ENCODE results near the gene MED16.

MED16 gene

DNA sequence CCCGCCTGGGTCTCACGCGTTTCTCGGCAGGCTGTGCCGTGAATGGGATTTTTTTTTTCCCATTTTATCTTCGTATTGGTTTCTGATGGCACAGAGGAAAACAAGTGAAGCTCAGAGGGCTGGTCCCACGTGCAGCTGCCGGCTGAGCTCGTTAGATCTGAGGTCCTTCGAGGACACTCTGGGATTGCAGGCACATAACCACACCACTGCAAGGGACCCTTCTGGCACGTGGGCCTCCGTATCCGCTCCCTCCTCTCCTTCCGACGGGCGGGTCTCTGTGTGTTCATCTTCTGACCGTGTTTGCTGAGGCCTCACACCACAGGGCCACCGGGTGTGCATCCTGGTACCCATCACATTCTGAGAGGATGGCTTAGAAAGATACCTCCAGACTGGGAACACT, 16.9 kb downstream of the MED16 start:
- CTCF ChIA-PET = interaction anchor here (1.2 kb wide), 1 partner anchor 17 kb away, joined by 5 read pairs; the partner anchor contains the start of genes MED16 and RNU6-9
- DNase-seq = no peak
- 93% methylated on average over 15 of the region's 18 CpGs for WGBS (ENCODE audit: insufficient coverage)
- peaks cover 0 to 56% (median 38%) of the 10 kb centered on the region in 4 experiments for H3K36me3 ChIP-seq (ENCODE audit: control insufficient read depth in 4 of 4, insufficient read depth in 4 of 4, low read length in 3 of 4)
- no peaks in the 10 kb centered on the region for H3K27me3 ChIP-seq (replicated peaks in 2 of 5; ENCODE audit: control insufficient read depth in 4 of 5, insufficient read depth in 5 of 5, low read length in 4 of 5)
- H3K4me1 ChIP-seq (ENCODE audit: control extremely low read depth in 1 of 4, control insufficient read depth in 4 of 4, insufficient read depth in 4 of 4, low read length in 3 of 4) = peaks cover 0 to 12% (median 4%) of the 10 kb centered on the region in 4 experiments
- no peaks in the 10 kb centered on the region for H3K9me3 ChIP-seq (ENCODE audit: control extremely low read depth in 1 of 5, control insufficient read depth in 4 of 5, insufficient read depth in 2 of 5, low read depth in 1 of 5, low read length in 4 of 5)
- no peak overlapping the region for H3K4me3 ChIP-seq (ENCODE audit: control insufficient read depth in 1 of 7, extremely low read depth in 1 of 7, insufficient read depth in 4 of 7, low read depth in 2 of 7, low read length in 6 of 7)
- POLR2A ChIA-PET = no interaction called here
- no peak overlapping the region for H3K27ac ChIP-seq (ENCODE audit: insufficient read depth in 1 of 2, low read depth in 1 of 2, low read length in 2 of 2, poor library complexity in 1 of 2, severe bottlenecking in 2 of 2)

DNA sequence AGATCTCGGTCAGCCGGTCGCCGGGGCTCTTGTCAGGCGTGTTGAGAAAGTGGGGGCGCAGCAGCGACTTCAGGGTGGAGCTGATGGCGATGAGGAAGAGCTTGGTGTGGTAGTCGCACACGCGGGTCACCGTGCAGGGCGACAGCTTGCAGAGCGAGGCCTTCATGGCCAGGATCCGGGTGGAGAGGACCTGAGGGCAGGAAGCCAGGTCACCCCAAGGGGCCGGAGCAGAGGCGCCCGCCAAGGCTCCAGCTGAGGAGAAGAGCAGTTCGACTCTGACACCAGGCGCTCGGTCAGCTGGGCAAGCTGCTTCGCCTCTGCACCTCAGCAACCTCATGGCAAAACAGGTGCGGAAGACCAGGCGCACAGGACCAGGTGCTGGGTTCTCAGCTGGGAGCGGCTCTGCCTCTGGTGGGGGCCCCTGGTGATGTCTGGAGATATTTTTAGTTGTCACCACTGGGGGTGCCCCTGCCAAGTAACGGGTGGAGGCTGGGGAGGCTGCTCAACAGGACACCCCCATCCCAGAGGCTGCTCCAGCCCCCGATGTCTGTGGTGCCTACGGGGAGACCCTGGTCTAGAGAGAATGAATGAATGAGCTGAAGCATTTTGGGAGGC, 17.6 kb downstream of the MED16 start:
- Histone ChIP-seq H3K4me1 (ENCODE audit: control extremely low read depth in 1 of 4, control insufficient read depth in 4 of 4, insufficient read depth in 4 of 4, low read length in 3 of 4) (peaks cover 0 to 12% (median 4%) of the 10 kb centered on the region in 4 experiments), H3K36me3 (ENCODE audit: control insufficient read depth in 4 of 4, insufficient read depth in 4 of 4, low read length in 3 of 4) (peaks cover 0 to 60% (median 37%) of the 10 kb centered on the region in 4 experiments), H3K9me3 (ENCODE audit: control extremely low read depth in 1 of 5, control insufficient read depth in 4 of 5, insufficient read depth in 2 of 5, low read depth in 1 of 5, low read length in 4 of 5) (no peaks in the 10 kb centered on the region), H3K27me3 (replicated peaks in 2 of 5; ENCODE audit: control insufficient read depth in 4 of 5, insufficient read depth in 5 of 5, low read length in 4 of 5) (no peaks in the 10 kb centered on the region), H3K4me3 (ENCODE audit: control insufficient read depth in 1 of 7, extremely low read depth in 1 of 7, insufficient read depth in 4 of 7, low read depth in 2 of 7, low read length in 6 of 7) (no peak overlapping the region), H3K27ac (ENCODE audit: insufficient read depth in 1 of 2, low read depth in 1 of 2, low read length in 2 of 2, poor library complexity in 1 of 2, severe bottlenecking in 2 of 2) (no peak overlapping the region)
- ChIA-PET CTCF (interaction anchor here (1.0 to 1.2 kb wide), 3 partner anchors 12 to 30 kb away, joined by 3 to 5 read pairs (median 4); partner anchors contain the start of genes MED16 and RNU6-9), POLR2A (no interaction called here)
- 98% methylated on average over 25 of the region's 28 CpGs for WGBS (ENCODE audit: insufficient coverage)
- no peak for DNase-seq

DNA sequence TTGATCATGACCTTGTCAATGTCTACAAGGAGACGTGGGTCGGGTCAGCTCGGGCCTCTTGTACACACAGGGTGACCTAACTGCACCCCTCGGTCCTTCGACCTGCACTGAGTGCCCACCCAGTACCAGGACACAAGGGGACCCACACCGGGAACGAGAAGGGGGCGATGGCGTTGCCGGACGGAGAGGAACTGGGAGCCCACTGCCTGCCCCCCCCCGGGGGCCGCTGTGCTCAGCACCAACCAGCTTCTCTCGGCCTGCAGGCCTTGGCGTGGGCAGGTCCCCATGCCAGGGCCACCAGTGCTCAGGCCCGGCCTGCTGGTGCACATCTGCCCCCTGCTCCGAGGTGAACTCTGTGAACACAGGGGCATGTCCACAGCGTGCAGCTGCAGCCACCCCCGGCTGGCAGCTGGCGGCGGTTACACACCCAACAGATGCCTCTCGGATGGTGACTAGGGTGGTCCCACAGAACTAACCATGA, 19.4 kb downstream of the MED16 start:
- WGBS (ENCODE audit: insufficient coverage) = 99% methylated on average over 18 of the region's 22 CpGs
- no peak overlapping the region for H3K27ac ChIP-seq (ENCODE audit: insufficient read depth in 1 of 2, low read depth in 1 of 2, low read length in 2 of 2, poor library complexity in 1 of 2, severe bottlenecking in 2 of 2)
- POLR2A ChIA-PET = no interaction called here
- H3K4me1 ChIP-seq (ENCODE audit: control extremely low read depth in 1 of 4, control insufficient read depth in 4 of 4, insufficient read depth in 4 of 4, low read length in 3 of 4) = peaks cover 0 to 12% (median 4%) of the 10 kb centered on the region in 4 experiments
- H3K4me3 ChIP-seq (ENCODE audit: control insufficient read depth in 1 of 7, extremely low read depth in 1 of 7, insufficient read depth in 4 of 7, low read depth in 2 of 7, low read length in 6 of 7) = no peak overlapping the region
- peaks cover 0 to 64% (median 43%) of the 10 kb centered on the region in 4 experiments for H3K36me3 ChIP-seq (ENCODE audit: control insufficient read depth in 4 of 4, insufficient read depth in 4 of 4, low read length in 3 of 4)
- CTCF ChIA-PET = no interaction called here
- DNase-seq = no peak
- H3K9me3 ChIP-seq (ENCODE audit: control extremely low read depth in 1 of 5, control insufficient read depth in 4 of 5, insufficient read depth in 2 of 5, low read depth in 1 of 5, low read length in 4 of 5) = no peaks in the 10 kb centered on the region
- no peaks in the 10 kb centered on the region for H3K27me3 ChIP-seq (replicated peaks in 2 of 5; ENCODE audit: control insufficient read depth in 4 of 5, insufficient read depth in 5 of 5, low read length in 4 of 5)

DNA sequence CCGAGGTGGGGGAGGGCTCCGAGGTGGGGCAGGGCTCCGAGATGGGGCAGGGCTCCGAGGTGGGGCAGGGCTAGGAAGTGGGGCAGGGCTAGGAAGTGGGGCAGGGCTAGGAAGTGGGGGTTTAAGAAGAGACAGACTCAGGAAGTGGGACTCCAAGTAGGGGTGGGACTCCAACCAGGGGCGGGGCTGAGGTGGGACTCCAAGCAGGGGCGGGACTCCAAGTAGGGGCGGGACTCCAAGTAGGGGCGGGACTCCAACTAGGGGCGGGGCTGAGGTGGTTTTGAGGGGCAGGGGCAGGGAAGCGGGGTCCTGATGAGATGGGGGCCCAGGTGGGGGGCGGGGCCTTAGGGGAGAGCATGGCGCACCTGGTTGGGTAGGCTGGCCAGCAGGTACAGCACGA, 19.9 kb downstream of the MED16 start:
- Histone ChIP-seq H3K4me1 (ENCODE audit: control extremely low read depth in 1 of 4, control insufficient read depth in 4 of 4, insufficient read depth in 4 of 4, low read length in 3 of 4) (peaks cover 0 to 12% (median 4%) of the 10 kb centered on the region in 4 experiments), H3K27ac (ENCODE audit: insufficient read depth in 1 of 2, low read depth in 1 of 2, low read length in 2 of 2, poor library complexity in 1 of 2, severe bottlenecking in 2 of 2) (no peak overlapping the region), H3K4me3 (ENCODE audit: control insufficient read depth in 1 of 7, extremely low read depth in 1 of 7, insufficient read depth in 4 of 7, low read depth in 2 of 7, low read length in 6 of 7) (no peak overlapping the region), H3K9me3 (ENCODE audit: control extremely low read depth in 1 of 5, control insufficient read depth in 4 of 5, insufficient read depth in 2 of 5, low read depth in 1 of 5, low read length in 4 of 5) (no peaks in the 10 kb centered on the region), H3K36me3 (ENCODE audit: control insufficient read depth in 4 of 4, insufficient read depth in 4 of 4, low read length in 3 of 4) (peaks cover 0 to 68% (median 48%) of the 10 kb centered on the region in 4 experiments), H3K27me3 (replicated peaks in 2 of 5; ENCODE audit: control insufficient read depth in 4 of 5, insufficient read depth in 5 of 5, low read length in 4 of 5) (no peaks in the 10 kb centered on the region)
- CTCF ChIA-PET = no interaction called here
- POLR2A ChIA-PET = no interaction called here
- DNase-seq = peak; percentile 73 to 91 (median 86)
- WGBS (ENCODE audit: insufficient coverage) = 96% methylated on average over 4 of the region's 13 CpGs

DNA sequence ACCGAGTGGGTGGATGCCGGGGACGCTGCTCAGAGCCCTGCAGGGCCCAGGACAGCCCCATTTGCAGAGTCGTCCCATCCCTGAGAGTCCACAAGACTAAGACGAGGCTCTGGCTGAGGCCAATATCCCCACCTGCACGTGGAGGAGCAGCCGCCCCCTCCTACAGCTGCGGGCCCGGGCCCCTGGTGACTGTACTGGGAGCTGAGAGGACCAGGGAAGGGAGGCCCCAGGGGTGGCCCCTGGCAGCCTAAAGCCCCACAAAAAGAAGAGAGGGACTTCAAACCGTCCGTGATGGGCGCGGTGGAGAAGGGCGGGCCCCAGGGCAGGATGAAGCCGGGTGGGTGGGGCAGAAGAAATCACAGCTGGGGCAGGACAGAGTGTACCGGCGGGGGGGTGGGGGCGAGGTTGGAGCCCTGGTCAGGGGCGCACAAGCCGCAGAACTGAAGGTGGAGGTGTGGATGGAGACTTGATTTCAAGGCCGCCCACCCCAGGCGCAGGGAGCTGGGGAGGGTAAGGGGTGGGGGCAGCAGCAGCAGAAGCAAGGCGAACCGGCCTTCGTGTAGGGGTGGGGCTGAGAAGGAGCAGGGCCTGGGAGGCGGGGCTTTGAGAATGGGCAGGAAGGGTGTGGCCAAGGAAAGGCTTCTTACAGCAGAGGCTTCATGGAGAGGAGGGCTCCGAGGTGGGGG, 20.6 kb downstream of the MED16 start:
- ChIA-PET CTCF (interaction anchor here (0.7 kb wide), 1 partner anchor 9 kb away, joined by 3 read pairs; no protein-coding TSS in a partner anchor), POLR2A (interaction anchor here (0.6 kb wide), 1 partner anchor 34 kb away, joined by 3 read pairs; no protein-coding TSS in a partner anchor)
- no peaks in the 10 kb centered on the region for H3K27me3 ChIP-seq (replicated peaks in 2 of 5; ENCODE audit: control insufficient read depth in 4 of 5, insufficient read depth in 5 of 5, low read length in 4 of 5)
- DNase-seq = peak; percentile 78 to 85 (median 81)
- 73% methylated on average over 11 of the region's 27 CpGs for WGBS (ENCODE audit: insufficient coverage)
- H3K27ac ChIP-seq (ENCODE audit: insufficient read depth in 1 of 2, low read depth in 1 of 2, low read length in 2 of 2, poor library complexity in 1 of 2, severe bottlenecking in 2 of 2) = no peak overlapping the region
- peaks cover 5 to 74% (median 53%) of the 10 kb centered on the region in 4 experiments for H3K36me3 ChIP-seq (ENCODE audit: control insufficient read depth in 4 of 4, insufficient read depth in 4 of 4, low read length in 3 of 4)
- no peaks in the 10 kb centered on the region for H3K9me3 ChIP-seq (ENCODE audit: control extremely low read depth in 1 of 5, control insufficient read depth in 4 of 5, insufficient read depth in 2 of 5, low read depth in 1 of 5, low read length in 4 of 5)
- H3K4me1 ChIP-seq (ENCODE audit: control extremely low read depth in 1 of 4, control insufficient read depth in 4 of 4, insufficient read depth in 4 of 4, low read length in 3 of 4) = peaks cover 0 to 12% (median 4%) of the 10 kb centered on the region in 4 experiments
- H3K4me3 ChIP-seq (ENCODE audit: control insufficient read depth in 1 of 7, extremely low read depth in 1 of 7, insufficient read depth in 4 of 7, low read depth in 2 of 7, low read length in 6 of 7) = no peak overlapping the region

DNA sequence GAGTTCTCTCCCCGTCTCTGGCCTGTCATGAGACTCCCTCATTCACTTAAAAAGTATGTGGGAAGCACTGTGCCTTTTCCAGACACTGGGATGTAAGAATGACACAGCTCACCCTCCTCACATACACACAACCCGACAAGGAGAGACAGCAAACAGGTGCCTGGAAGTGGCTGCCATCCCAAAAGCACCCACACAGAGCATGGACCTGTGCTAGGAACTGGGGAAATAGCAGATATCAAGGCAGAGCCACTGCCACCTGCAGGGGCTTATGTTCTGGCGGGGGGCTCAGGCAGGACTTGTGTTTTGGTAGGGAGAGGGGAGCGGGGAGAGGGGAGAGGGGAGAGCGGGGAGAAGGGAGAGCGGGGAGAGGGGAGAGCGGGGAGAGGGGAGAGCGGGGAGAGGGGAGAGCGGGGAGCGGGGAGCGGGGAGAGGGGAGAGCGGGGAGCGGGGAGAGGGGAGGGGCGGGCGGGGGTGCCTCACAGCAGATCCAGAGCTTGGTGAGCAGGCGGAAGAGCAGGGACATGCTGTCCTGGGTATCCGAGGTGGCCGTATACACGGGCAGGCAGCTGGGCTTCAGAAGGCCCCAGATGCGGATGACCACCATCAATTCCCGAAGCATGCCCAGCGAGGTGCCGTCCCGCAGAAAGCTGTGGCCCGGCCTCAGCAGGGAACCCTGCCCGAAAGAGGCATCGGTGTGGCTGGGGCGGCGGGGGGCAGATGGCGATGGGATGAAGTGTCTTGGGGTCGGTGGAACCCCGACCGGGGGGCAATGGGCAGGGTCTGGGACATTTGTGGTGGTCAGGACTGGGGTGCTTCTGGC, 21.3 kb downstream of the MED16 start:
- no peak for DNase-seq
- peaks cover 5 to 69% (median 49%) of the 10 kb centered on the region in 4 experiments for H3K36me3 ChIP-seq (ENCODE audit: control insufficient read depth in 4 of 4, insufficient read depth in 4 of 4, low read length in 3 of 4)
- ChIA-PET CTCF (interaction anchor here (0.7 kb wide), 1 partner anchor 8 kb away, joined by 3 read pairs; no protein-coding TSS in a partner anchor), POLR2A (interaction anchor here (0.6 kb wide), 2 partner anchors 33 to 35 kb away, joined by 3 to 4 read pairs; no protein-coding TSS in a partner anchor)
- no peak overlapping the region for H3K27ac ChIP-seq (ENCODE audit: insufficient read depth in 1 of 2, low read depth in 1 of 2, low read length in 2 of 2, poor library complexity in 1 of 2, severe bottlenecking in 2 of 2)
- peaks cover 0 to 12% (median 4%) of the 10 kb centered on the region in 4 experiments for H3K4me1 ChIP-seq (ENCODE audit: control extremely low read depth in 1 of 4, control insufficient read depth in 4 of 4, insufficient read depth in 4 of 4, low read length in 3 of 4)
- H3K4me3 ChIP-seq (ENCODE audit: control insufficient read depth in 1 of 7, extremely low read depth in 1 of 7, insufficient read depth in 4 of 7, low read depth in 2 of 7, low read length in 6 of 7) = no peak overlapping the region
- WGBS (ENCODE audit: insufficient coverage) = 97% methylated on average over 15 of the region's 33 CpGs
- H3K9me3 ChIP-seq (ENCODE audit: control extremely low read depth in 1 of 5, control insufficient read depth in 4 of 5, insufficient read depth in 2 of 5, low read depth in 1 of 5, low read length in 4 of 5) = no peaks in the 10 kb centered on the region
- H3K27me3 ChIP-seq (replicated peaks in 2 of 5; ENCODE audit: control insufficient read depth in 4 of 5, insufficient read depth in 5 of 5, low read length in 4 of 5) = no peaks in the 10 kb centered on the region
